ENCODE data around the gene CEP131. TPM values are rescaled to one million over a fixed set of nuclear protein-coding genes. Genes with fewer than 3 reads are reported as not detected.

The CEP131 gene
- polyA plus RNA-seq, 1 donor from 2014 or later = 21.3 TPM

DNA sequence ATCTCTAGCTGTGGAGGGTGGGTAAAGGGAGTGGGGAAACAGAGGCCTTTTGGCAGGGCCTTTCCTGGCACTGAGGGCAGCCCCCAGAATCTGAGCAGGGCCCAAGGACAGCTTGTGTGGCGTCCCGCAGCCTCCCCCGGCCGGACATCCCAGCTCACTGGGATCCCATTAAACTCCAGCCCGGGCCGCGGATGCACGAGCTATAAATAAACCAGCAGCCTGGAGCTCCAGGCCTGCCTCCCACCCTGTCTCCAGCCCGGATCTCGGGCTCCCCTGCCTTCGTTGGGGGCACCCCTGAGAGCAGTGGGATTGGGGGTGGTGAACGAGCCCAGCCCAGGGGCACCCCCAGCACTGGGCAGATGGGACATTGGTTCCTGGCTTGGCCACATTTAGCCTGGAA is 42.9 kb downstream of the CEP131 start:
- H3K9me2 ChIP-seq (ENCODE audit: insufficient read depth, low read length) = no peaks in the 10 kb centered on the region
- no peaks in the 10 kb centered on the region for H3K27me3 ChIP-seq (ENCODE audit: insufficient read depth, low read depth, low read length)
- H3K79me2 ChIP-seq (replicated peaks; ENCODE audit: insufficient read depth, low read length) = no peaks in the 10 kb centered on the region
- no peaks in the 10 kb centered on the region for H3K36me3 ChIP-seq (ENCODE audit: insufficient read depth, low read length)
- no peak overlapping the region for H3K9ac ChIP-seq (ENCODE audit: low read length)
- no peak overlapping the region for H3K27ac ChIP-seq (ENCODE audit: low read length)
- no peak overlapping the region for H3K4me2 ChIP-seq (ENCODE audit: low read length)
- H3F3A ChIP-seq (ENCODE audit: insufficient read depth, low read length, poor library complexity, severe bottlenecking) = no peaks in the 10 kb centered on the region
- H3K4me3 ChIP-seq (ENCODE audit: low read length) = no peak overlapping the region
- no peak overlapping the region for H2AFZ ChIP-seq (ENCODE audit: low read depth, low read length)
- no peak for TF ChIP-seq RAD21 (conservative IDR thresholded peaks at IDR 0.05)
- TF ChIP-seq, protein P1, sequence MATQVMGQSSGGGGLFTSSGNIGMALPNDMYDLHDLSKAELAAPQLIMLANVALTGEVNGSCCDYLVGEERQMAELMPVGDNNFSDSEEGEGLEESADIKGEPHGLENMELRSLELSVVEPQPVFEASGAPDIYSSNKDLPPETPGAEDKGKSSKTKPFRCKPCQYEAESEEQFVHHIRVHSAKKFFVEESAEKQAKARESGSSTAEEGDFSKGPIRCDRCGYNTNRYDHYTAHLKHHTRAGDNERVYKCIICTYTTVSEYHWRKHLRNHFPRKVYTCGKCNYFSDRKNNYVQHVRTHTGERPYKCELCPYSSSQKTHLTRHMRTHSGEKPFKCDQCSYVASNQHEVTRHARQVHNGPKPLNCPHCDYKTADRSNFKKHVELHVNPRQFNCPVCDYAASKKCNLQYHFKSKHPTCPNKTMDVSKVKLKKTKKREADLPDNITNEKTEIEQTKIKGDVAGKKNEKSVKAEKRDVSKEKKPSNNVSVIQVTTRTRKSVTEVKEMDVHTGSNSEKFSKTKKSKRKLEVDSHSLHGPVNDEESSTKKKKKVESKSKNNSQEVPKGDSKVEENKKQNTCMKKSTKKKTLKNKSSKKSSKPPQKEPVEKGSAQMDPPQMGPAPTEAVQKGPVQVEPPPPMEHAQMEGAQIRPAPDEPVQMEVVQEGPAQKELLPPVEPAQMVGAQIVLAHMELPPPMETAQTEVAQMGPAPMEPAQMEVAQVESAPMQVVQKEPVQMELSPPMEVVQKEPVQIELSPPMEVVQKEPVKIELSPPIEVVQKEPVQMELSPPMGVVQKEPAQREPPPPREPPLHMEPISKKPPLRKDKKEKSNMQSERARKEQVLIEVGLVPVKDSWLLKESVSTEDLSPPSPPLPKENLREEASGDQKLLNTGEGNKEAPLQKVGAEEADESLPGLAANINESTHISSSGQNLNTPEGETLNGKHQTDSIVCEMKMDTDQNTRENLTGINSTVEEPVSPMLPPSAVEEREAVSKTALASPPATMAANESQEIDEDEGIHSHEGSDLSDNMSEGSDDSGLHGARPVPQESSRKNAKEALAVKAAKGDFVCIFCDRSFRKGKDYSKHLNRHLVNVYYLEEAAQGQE (IDR thresholded peaks at IDR 0.05; ENCODE audit: borderline replicate concordance) = no peak
- no peak for TF ChIP-seq EZH2 (IDR thresholded peaks at IDR 0.05; ENCODE audit: borderline replicate concordance, insufficient read depth, low read length, poor library complexity, severe bottlenecking)
- TF ChIP-seq POLR2AphosphoS5 (IDR thresholded peaks at IDR 0.05) = no peak
- TF ChIP-seq SMC3 (conservative IDR thresholded peaks at IDR 0.05; ENCODE audit: poor library complexity) = no peak
- TF ChIP-seq TAF1 (IDR thresholded peaks at IDR 0.05; ENCODE audit: low read depth) = no peak
- TF ChIP-seq, protein P2, sequence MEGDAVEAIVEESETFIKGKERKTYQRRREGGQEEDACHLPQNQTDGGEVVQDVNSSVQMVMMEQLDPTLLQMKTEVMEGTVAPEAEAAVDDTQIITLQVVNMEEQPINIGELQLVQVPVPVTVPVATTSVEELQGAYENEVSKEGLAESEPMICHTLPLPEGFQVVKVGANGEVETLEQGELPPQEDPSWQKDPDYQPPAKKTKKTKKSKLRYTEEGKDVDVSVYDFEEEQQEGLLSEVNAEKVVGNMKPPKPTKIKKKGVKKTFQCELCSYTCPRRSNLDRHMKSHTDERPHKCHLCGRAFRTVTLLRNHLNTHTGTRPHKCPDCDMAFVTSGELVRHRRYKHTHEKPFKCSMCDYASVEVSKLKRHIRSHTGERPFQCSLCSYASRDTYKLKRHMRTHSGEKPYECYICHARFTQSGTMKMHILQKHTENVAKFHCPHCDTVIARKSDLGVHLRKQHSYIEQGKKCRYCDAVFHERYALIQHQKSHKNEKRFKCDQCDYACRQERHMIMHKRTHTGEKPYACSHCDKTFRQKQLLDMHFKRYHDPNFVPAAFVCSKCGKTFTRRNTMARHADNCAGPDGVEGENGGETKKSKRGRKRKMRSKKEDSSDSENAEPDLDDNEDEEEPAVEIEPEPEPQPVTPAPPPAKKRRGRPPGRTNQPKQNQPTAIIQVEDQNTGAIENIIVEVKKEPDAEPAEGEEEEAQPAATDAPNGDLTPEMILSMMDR (IDR thresholded peaks at IDR 0.05; ENCODE audit: poor library complexity, severe bottlenecking) = no peak
- TF ChIP-seq MXI1 (conservative IDR thresholded peaks at IDR 0.05; ENCODE audit: poor library complexity, severe bottlenecking) = no peak
- TF ChIP-seq EP300 (conservative IDR thresholded peaks at IDR 0.05; ENCODE audit: poor library complexity, severe bottlenecking) = no peak
- no peaks in the 10 kb centered on the region for H4K20me1 ChIP-seq (ENCODE audit: insufficient read depth)
- peaks cover 6% of the 10 kb centered on the region for H3K9me3 ChIP-seq (ENCODE audit: low read length)

DNA sequence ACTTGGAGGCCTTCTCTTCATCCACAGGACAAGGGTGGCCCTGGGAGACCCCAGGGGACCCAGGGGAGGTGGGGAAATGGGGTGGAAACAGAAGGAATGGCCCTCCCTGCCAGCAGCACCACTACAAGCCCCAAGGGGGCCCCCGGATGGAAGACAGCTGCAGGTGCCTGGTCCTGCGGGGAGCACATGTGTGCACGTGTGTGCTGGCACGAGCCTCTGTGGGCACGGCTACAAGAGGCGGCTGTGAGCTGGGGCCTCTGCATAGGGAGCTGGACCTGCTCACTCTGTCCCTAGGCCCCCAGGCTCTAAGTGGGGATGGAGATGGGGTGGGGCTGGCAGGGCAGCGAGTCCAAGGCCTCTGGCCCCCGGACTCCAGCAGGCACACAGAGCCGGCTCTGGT is 43.5 kb downstream of the CEP131 start:
- H3K79me2 ChIP-seq (replicated peaks; ENCODE audit: insufficient read depth, low read length) = no peaks in the 10 kb centered on the region
- H3K9me2 ChIP-seq (ENCODE audit: insufficient read depth, low read length) = no peaks in the 10 kb centered on the region
- H2AFZ ChIP-seq (ENCODE audit: low read depth, low read length) = no peak overlapping the region
- TF ChIP-seq, protein P1 (IDR thresholded peaks at IDR 0.05; ENCODE audit: borderline replicate concordance) = no peak
- TF ChIP-seq EP300 (conservative IDR thresholded peaks at IDR 0.05; ENCODE audit: poor library complexity, severe bottlenecking) = no peak
- no peak for TF ChIP-seq SMC3 (conservative IDR thresholded peaks at IDR 0.05; ENCODE audit: poor library complexity)
- TF ChIP-seq POLR2AphosphoS5 (IDR thresholded peaks at IDR 0.05) = no peak
- TF ChIP-seq RAD21 (conservative IDR thresholded peaks at IDR 0.05) = no peak
- no peak for TF ChIP-seq MXI1 (conservative IDR thresholded peaks at IDR 0.05; ENCODE audit: poor library complexity, severe bottlenecking)
- no peak for TF ChIP-seq TAF1 (IDR thresholded peaks at IDR 0.05; ENCODE audit: low read depth)
- TF ChIP-seq EZH2 (IDR thresholded peaks at IDR 0.05; ENCODE audit: borderline replicate concordance, insufficient read depth, low read length, poor library complexity, severe bottlenecking) = no peak
- TF ChIP-seq, protein P2 (IDR thresholded peaks at IDR 0.05; ENCODE audit: poor library complexity, severe bottlenecking) = no peak
- H3K9me3 ChIP-seq (ENCODE audit: low read length) = peaks cover 6% of the 10 kb centered on the region
- H3K27me3 ChIP-seq (ENCODE audit: insufficient read depth, low read depth, low read length) = no peaks in the 10 kb centered on the region
- no peak overlapping the region for H3K9ac ChIP-seq (ENCODE audit: low read length)
- H3F3A ChIP-seq (ENCODE audit: insufficient read depth, low read length, poor library complexity, severe bottlenecking) = no peaks in the 10 kb centered on the region
- no peak overlapping the region for H3K4me2 ChIP-seq (ENCODE audit: low read length)
- no peaks in the 10 kb centered on the region for H3K36me3 ChIP-seq (ENCODE audit: insufficient read depth, low read length)
- no peak overlapping the region for H3K27ac ChIP-seq (ENCODE audit: low read length)
- H3K4me3 ChIP-seq (ENCODE audit: low read length) = no peak overlapping the region
- no peaks in the 10 kb centered on the region for H4K20me1 ChIP-seq (ENCODE audit: insufficient read depth)
